ENCODE results near the gene SYTL5.

- no peak for TF ChIP-seq CTCF (IDR thresholded peaks at IDR 0.05)
- no peak for TF ChIP-seq POLR2A (IDR thresholded peaks at IDR 0.05)
These were observed 55.0 kb downstream of the SYTL5 start for GRCh38 chrX:38061335-38061734.

Measured in thyroid gland (tissue), 4 donors.